Measurements from ENCODE around the gene RNF19B. TPM values are rescaled to one million over a fixed set of nuclear protein-coding genes. Genes with fewer than 3 reads are reported as not detected.

The RNF19B gene
- total and polyA plus RNA-seq, 2 of the 13 experiments (the other 11 are each of a cell fraction or from before 2014, with no cell fraction given) = 15.3 to 22.5 TPM

- TF ChIP-seq ZBTB46 (CRISPR knock-in tag; IDR thresholded peaks at IDR 0.05; ENCODE audit: borderline replicate concordance) = no peak
- no peak for TF ChIP-seq ZNF10 (CRISPR knock-in tag; IDR thresholded peaks at IDR 0.05; ENCODE audit: borderline replicate concordance, low read depth)
- TF ChIP-seq ISL2 (CRISPR knock-in tag; IDR thresholded peaks at IDR 0.05) = peak; percentile 77
- TF ChIP-seq AFF4 (CRISPR knock-in tag; IDR thresholded peaks at IDR 0.05) = no peak
- peak; percentile 43; the same call in 1 of the 2 replicates for TF ChIP-seq SP4 (CRISPR knock-in tag; IDR thresholded peaks at IDR 0.05)
- TF ChIP-seq REXO4 (CRISPR knock-in tag; IDR thresholded peaks at IDR 0.05; ENCODE audit: borderline replicate concordance) = no peak
- TF ChIP-seq TOE1 (CRISPR knock-in tag; IDR thresholded peaks at IDR 0.05) = peak; percentile 89; the same call in 1 of the 2 replicates
- TF ChIP-seq ADNP (CRISPR knock-in tag; IDR thresholded peaks at IDR 0.05) = no peak
- peak; percentile 85 for TF ChIP-seq KDM2A (CRISPR knock-in tag; IDR thresholded peaks at IDR 0.05; ENCODE audit: borderline replicate concordance, low read depth)
- TF ChIP-seq SATB2 (CRISPR knock-in tag; IDR thresholded peaks at IDR 0.05) = no peak
- TF ChIP-seq ZNF383 (CRISPR knock-in tag; IDR thresholded peaks at IDR 0.05; ENCODE audit: borderline replicate concordance) = no peak
- TF ChIP-seq ZNF597 (CRISPR knock-in tag; IDR thresholded peaks at IDR 0.05) = no peak
- peak; percentile 58; the same call in 1 of the 2 replicates for TF ChIP-seq ZNF136 (CRISPR knock-in tag; IDR thresholded peaks at IDR 0.05; ENCODE audit: low read depth)
- no peak for TF ChIP-seq AKNA (CRISPR knock-in tag; IDR thresholded peaks at IDR 0.05; ENCODE audit: borderline replicate concordance)
- TF ChIP-seq CCAR2 (optimal IDR thresholded peaks at IDR 0.05; ENCODE audit: low read depth, low read length) = no peak
Observed at GRCh38 chr1:32964461-32965250, at the start of gene RNF19B (continued).
